Measurements from ENCODE around the gene KLK14.

Gene KLK14

GRCh38 chr19:51082611-51083010, at the start of gene KLK14:
Gene KLK14, minus strand, starts transcription at chr19:51082887. Its CDS starts 273 bp downstream, at chr19:51082614.
- TF ChIP-seq, protein P1, sequence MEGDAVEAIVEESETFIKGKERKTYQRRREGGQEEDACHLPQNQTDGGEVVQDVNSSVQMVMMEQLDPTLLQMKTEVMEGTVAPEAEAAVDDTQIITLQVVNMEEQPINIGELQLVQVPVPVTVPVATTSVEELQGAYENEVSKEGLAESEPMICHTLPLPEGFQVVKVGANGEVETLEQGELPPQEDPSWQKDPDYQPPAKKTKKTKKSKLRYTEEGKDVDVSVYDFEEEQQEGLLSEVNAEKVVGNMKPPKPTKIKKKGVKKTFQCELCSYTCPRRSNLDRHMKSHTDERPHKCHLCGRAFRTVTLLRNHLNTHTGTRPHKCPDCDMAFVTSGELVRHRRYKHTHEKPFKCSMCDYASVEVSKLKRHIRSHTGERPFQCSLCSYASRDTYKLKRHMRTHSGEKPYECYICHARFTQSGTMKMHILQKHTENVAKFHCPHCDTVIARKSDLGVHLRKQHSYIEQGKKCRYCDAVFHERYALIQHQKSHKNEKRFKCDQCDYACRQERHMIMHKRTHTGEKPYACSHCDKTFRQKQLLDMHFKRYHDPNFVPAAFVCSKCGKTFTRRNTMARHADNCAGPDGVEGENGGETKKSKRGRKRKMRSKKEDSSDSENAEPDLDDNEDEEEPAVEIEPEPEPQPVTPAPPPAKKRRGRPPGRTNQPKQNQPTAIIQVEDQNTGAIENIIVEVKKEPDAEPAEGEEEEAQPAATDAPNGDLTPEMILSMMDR (IDR thresholded peaks at IDR 0.05; ENCODE audit: borderline replicate concordance, control extremely low read depth, extremely low read depth, insufficient read depth, missing control alignments): no peak
- DNase-seq (ENCODE audit: low spot score): no peak
- in situ Hi-C loops (cut with MboI; ENCODE audit: low sequenced_read_pairs, unreplicated experiment): no loop called here

GRCh38 chr19:51131780-51132680, 49.3 kb upstream of the KLK14 start:
- TF ChIP-seq, protein P1 (IDR thresholded peaks at IDR 0.05; ENCODE audit: borderline replicate concordance, control extremely low read depth, extremely low read depth, insufficient read depth, missing control alignments): no peak
- DNase-seq (ENCODE audit: low spot score): peak; percentile 57
- in situ Hi-C loops (cut with MboI; ENCODE audit: low sequenced_read_pairs, unreplicated experiment): no loop called here

DNA sequence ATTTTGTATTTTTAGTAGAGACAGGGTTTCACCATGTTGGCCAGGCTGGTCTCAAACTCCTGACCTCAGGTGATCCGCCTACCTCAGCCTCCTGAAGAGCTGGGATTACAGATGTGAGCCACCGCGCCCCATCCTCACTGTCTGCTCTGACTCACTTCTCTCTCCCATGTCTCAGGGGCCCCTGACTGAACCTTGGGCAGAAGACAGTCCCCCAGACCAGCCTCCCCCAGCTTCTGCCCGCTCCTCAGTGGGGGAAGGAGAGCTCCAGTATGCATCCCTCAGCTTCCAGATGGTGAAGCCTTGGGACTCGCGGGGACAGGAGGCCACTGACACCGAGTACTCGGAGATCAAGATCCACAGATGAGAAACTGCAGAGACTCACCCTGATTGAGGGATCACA, 47.0 kb upstream of the KLK14 start:
- in situ Hi-C loops (cut with MboI; ENCODE audit: low sequenced_read_pairs, unreplicated experiment): no loop called here
- DNase-seq (ENCODE audit: low spot score): no peak
- TF ChIP-seq, protein P1 (IDR thresholded peaks at IDR 0.05; ENCODE audit: borderline replicate concordance, control extremely low read depth, extremely low read depth, insufficient read depth, missing control alignments): no peak

DNA sequence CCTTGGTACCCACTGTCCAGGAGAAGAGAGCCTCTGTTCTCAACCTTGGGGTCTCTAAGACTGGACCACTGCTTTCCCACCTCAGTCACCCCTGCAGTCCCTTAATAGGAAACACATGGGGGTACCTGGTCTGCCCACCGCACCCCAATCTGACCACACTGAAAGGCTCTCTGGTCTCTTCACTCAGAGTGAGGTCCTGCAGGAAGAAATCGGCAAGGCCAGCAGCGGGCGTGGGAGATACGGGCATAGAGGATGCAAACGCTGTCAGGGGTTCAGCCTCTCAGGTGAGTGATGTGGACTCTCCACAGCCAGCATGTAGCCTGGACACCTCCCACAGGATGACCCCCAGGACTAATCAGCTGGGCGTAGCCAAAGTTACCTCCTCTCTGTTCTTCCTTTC, 45.5 kb upstream of the KLK14 start:
- in situ Hi-C loops (cut with MboI; ENCODE audit: low sequenced_read_pairs, unreplicated experiment): no loop called here
- DNase-seq (ENCODE audit: low spot score): no peak
- TF ChIP-seq, protein P1 (IDR thresholded peaks at IDR 0.05; ENCODE audit: borderline replicate concordance, control extremely low read depth, extremely low read depth, insufficient read depth, missing control alignments): no peak

GRCh38 chr19:51127755-51128154, 45.1 kb upstream of the KLK14 start:
- in situ Hi-C loops (cut with MboI; ENCODE audit: low sequenced_read_pairs, unreplicated experiment): no loop called here
- TF ChIP-seq, protein P1 (IDR thresholded peaks at IDR 0.05; ENCODE audit: borderline replicate concordance, control extremely low read depth, extremely low read depth, insufficient read depth, missing control alignments): no peak
- no peak for DNase-seq (ENCODE audit: low spot score)

DNA sequence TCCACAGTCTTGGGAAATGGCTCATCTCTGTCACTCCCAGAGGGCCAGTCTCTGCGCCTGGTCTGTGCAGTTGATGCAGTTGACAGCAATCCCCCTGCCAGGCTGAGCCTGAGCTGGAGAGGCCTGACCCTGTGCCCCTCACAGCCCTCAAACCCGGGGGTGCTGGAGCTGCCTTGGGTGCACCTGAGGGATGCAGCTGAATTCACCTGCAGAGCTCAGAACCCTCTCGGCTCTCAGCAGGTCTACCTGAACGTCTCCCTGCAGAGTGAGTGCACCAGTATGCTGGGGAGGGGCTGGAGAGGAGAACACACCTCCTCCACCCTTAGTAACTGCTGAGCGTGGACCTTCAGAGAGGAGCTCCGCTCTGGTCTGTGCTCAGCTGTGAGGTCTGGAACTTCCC, 44.3 kb upstream of the KLK14 start:
- TF ChIP-seq, protein P1 (IDR thresholded peaks at IDR 0.05; ENCODE audit: borderline replicate concordance, control extremely low read depth, extremely low read depth, insufficient read depth, missing control alignments): no peak
- DNase-seq (ENCODE audit: low spot score): no peak
- in situ Hi-C loops (cut with MboI; ENCODE audit: low sequenced_read_pairs, unreplicated experiment): no loop called here

Measured in GM13976 (cell line).